Erythroblast (primary cell): ENCODE data around the gene CD8B2.
"Not testable (repeated sequence)": the region's sequence is repeated elsewhere in the genome, so short reads cannot be mapped to it uniquely, and the experiment has no call there.

ENCODE experiments used
- GATA1 ChIP-seq: IDR thresholded peaks from 2 replicates; pipeline ENCODE4 v1.6.1; 2011; ENCODE audit warnings: low read depth, mild to moderate bottlenecking, control low read depth, low read length, moderate library complexity
- POLR2A ChIP-seq: IDR thresholded peaks from 2 replicates; pipeline ENCODE4 v1.6.1; 2011; ENCODE audit warnings: mild to moderate bottlenecking, low read length

- TF ChIP-seq POLR2A, GATA1: not testable (repeated sequence)
These were observed 17.0 kb downstream of the CD8B2 start for GRCh38 chr2:106504192-106504591.
